ENCODE results near the gene YAF2.

YAF2 gene

DNA sequence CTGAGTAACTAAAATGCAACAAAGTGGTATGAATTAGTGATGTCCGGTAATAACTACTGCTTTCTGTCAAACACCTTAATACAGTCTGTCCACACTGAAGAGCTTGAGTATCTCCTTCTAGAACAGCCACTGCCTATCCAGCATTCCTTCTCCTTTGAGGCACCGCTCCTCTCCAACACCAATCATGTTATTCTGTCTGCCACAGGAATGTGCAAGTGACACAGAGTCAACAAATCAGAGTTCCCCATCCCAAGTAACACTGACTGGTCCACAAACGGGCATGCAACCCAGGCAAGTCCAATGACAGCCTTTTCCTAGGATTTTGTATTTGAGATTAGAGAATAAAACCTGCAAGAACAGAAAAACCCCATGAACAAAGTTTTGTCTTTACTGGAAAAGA, 97.1 kb downstream of the YAF2 start:
- H3K4me1 ChIP-seq (ENCODE audit: control insufficient read depth in 5 of 5, insufficient read depth in 5 of 5, low read length in 5 of 5): peaks cover 0 to 21% (median 19%) of the 10 kb centered on the region in 5 donors
- H3K36me3 ChIP-seq (ENCODE audit: control insufficient read depth in 5 of 5, insufficient read depth in 5 of 5, low read length in 5 of 5): no peaks in the 10 kb centered on the region
- no peak overlapping the region for H3K9ac ChIP-seq (ENCODE audit: low read length in 5 of 5)
- H3K9me3 ChIP-seq (ENCODE audit: control insufficient read depth in 5 of 5, low read length in 5 of 5): no peaks in the 10 kb centered on the region
- H3K27me3 ChIP-seq (ENCODE audit: control insufficient read depth in 5 of 5, insufficient read depth in 4 of 5, low read length in 5 of 5): no peaks in the 10 kb centered on the region
- no peak overlapping the region for H3K4me3 ChIP-seq (ENCODE audit: low read depth in 1 of 5, low read length in 5 of 5)
- H3K27ac ChIP-seq (ENCODE audit: low read depth, low read length): no peak overlapping the region

DNA sequence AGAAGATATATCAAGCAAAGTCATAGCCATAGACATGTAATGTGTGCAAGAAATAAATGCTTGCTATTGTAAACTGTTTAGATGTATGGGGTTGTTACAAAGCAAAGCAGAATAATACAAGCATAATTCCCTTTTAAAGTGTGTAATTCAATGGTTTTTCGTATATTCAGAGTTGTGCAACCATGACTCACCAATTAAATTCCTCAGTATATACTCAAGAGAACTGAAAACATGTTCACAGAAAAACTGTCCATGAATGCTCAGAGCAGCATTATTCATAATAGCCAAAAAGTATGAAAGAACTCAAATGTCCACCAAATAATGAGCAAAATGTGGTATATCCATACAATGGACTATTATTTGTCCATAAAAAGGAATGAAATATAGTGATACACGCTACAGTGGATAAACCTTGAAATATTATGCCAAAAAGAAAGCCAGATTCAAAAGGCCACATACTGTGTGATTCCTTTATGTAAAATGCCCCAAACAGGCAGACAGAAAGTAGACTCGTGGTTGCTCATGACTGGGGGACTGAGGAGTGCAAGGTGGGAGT, 102.7 kb downstream of the YAF2 start:
- no peak overlapping the region for H3K27ac ChIP-seq (ENCODE audit: low read depth, low read length)
- no peaks in the 10 kb centered on the region for H3K9me3 ChIP-seq (ENCODE audit: control insufficient read depth in 5 of 5, low read length in 5 of 5)
- peaks cover 0 to 9% (median 5%) of the 10 kb centered on the region in 5 donors for H3K4me1 ChIP-seq (ENCODE audit: control insufficient read depth in 5 of 5, insufficient read depth in 5 of 5, low read length in 5 of 5)
- H3K9ac ChIP-seq (ENCODE audit: low read length in 5 of 5): no peak overlapping the region
- no peaks in the 10 kb centered on the region for H3K27me3 ChIP-seq (ENCODE audit: control insufficient read depth in 5 of 5, insufficient read depth in 4 of 5, low read length in 5 of 5)
- H3K4me3 ChIP-seq (ENCODE audit: low read depth in 1 of 5, low read length in 5 of 5): no peak overlapping the region
- no peaks in the 10 kb centered on the region for H3K36me3 ChIP-seq (ENCODE audit: control insufficient read depth in 5 of 5, insufficient read depth in 5 of 5, low read length in 5 of 5)

GRCh38 chr12:42130672-42131402, 107.2 kb downstream of the YAF2 start:
- Histone ChIP-seq H3K9ac (ENCODE audit: low read length in 5 of 5) (peak overlapping the region in 1 of 5 donors; percentile 52), H3K36me3 (ENCODE audit: control insufficient read depth in 5 of 5, insufficient read depth in 5 of 5, low read length in 5 of 5) (no peaks in the 10 kb centered on the region), H3K27me3 (ENCODE audit: control insufficient read depth in 5 of 5, insufficient read depth in 4 of 5, low read length in 5 of 5) (no peaks in the 10 kb centered on the region), H3K4me3 (ENCODE audit: low read depth in 1 of 5, low read length in 5 of 5) (no peak overlapping the region), H3K27ac (ENCODE audit: low read depth, low read length) (no peak overlapping the region), H3K9me3 (ENCODE audit: control insufficient read depth in 5 of 5, low read length in 5 of 5) (no peaks in the 10 kb centered on the region), H3K4me1 (ENCODE audit: control insufficient read depth in 5 of 5, insufficient read depth in 5 of 5, low read length in 5 of 5) (peaks cover 0 to 11% (median 5%) of the 10 kb centered on the region in 5 donors)

GRCh38 chr12:42129595-42130204, 108.3 kb downstream of the YAF2 start:
- H3K9ac ChIP-seq (ENCODE audit: low read length in 5 of 5): no peak overlapping the region
- H3K4me3 ChIP-seq (ENCODE audit: low read depth in 1 of 5, low read length in 5 of 5): no peak overlapping the region
- peaks cover 0 to 12% (median 5%) of the 10 kb centered on the region in 5 donors for H3K4me1 ChIP-seq (ENCODE audit: control insufficient read depth in 5 of 5, insufficient read depth in 5 of 5, low read length in 5 of 5)
- H3K27ac ChIP-seq (ENCODE audit: low read depth, low read length): no peak overlapping the region
- no peaks in the 10 kb centered on the region for H3K36me3 ChIP-seq (ENCODE audit: control insufficient read depth in 5 of 5, insufficient read depth in 5 of 5, low read length in 5 of 5)
- H3K27me3 ChIP-seq (ENCODE audit: control insufficient read depth in 5 of 5, insufficient read depth in 4 of 5, low read length in 5 of 5): no peaks in the 10 kb centered on the region
- H3K9me3 ChIP-seq (ENCODE audit: control insufficient read depth in 5 of 5, low read length in 5 of 5): no peaks in the 10 kb centered on the region

GRCh38 chr12:42128888-42129287, 109.2 kb downstream of the YAF2 start:
- H3K27ac ChIP-seq (ENCODE audit: low read depth, low read length): no peak overlapping the region
- peaks cover 0 to 12% (median 5%) of the 10 kb centered on the region in 5 donors for H3K4me1 ChIP-seq (ENCODE audit: control insufficient read depth in 5 of 5, insufficient read depth in 5 of 5, low read length in 5 of 5)
- no peak overlapping the region for H3K9ac ChIP-seq (ENCODE audit: low read length in 5 of 5)
- no peaks in the 10 kb centered on the region for H3K36me3 ChIP-seq (ENCODE audit: control insufficient read depth in 5 of 5, insufficient read depth in 5 of 5, low read length in 5 of 5)
- H3K4me3 ChIP-seq (ENCODE audit: low read depth in 1 of 5, low read length in 5 of 5): no peak overlapping the region
- no peaks in the 10 kb centered on the region for H3K27me3 ChIP-seq (ENCODE audit: control insufficient read depth in 5 of 5, insufficient read depth in 4 of 5, low read length in 5 of 5)
- no peaks in the 10 kb centered on the region for H3K9me3 ChIP-seq (ENCODE audit: control insufficient read depth in 5 of 5, low read length in 5 of 5)

DNA sequence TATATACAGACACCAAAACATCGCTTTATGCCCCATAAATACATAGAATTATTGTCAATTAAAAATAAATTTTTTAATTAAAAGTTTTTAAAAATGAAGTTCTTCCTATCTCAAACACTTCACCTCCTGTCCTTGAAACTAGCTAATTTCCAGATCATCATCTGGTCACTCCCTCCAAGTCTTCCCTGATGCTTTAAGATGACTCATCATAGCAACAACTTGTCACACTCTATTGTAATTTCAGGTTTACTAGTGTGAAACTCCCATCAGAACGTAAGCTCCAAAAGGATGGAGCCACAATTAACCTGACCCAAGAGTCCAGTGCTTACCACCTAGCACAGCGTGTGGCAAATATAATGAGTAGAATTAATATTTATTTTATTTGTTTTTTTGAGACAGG, 109.7 kb downstream of the YAF2 start:
- H3K27me3 ChIP-seq (ENCODE audit: control insufficient read depth in 5 of 5, insufficient read depth in 4 of 5, low read length in 5 of 5): no peaks in the 10 kb centered on the region
- H3K9me3 ChIP-seq (ENCODE audit: control insufficient read depth in 5 of 5, low read length in 5 of 5): no peaks in the 10 kb centered on the region
- no peaks in the 10 kb centered on the region for H3K36me3 ChIP-seq (ENCODE audit: control insufficient read depth in 5 of 5, insufficient read depth in 5 of 5, low read length in 5 of 5)
- H3K27ac ChIP-seq (ENCODE audit: low read depth, low read length): no peak overlapping the region
- H3K9ac ChIP-seq (ENCODE audit: low read length in 5 of 5): no peak overlapping the region
- no peak overlapping the region for H3K4me3 ChIP-seq (ENCODE audit: low read depth in 1 of 5, low read length in 5 of 5)
- H3K4me1 ChIP-seq (ENCODE audit: control insufficient read depth in 5 of 5, insufficient read depth in 5 of 5, low read length in 5 of 5): peaks cover 0 to 12% (median 5%) of the 10 kb centered on the region in 5 donors

GRCh38 chr12:42126963-42127362, 111.1 kb downstream of the YAF2 start:
- Histone ChIP-seq H3K9me3 (ENCODE audit: control insufficient read depth in 5 of 5, low read length in 5 of 5) (no peaks in the 10 kb centered on the region), H3K27ac (ENCODE audit: low read depth, low read length) (no peak overlapping the region), H3K4me3 (ENCODE audit: low read depth in 1 of 5, low read length in 5 of 5) (no peak overlapping the region), H3K36me3 (ENCODE audit: control insufficient read depth in 5 of 5, insufficient read depth in 5 of 5, low read length in 5 of 5) (no peaks in the 10 kb centered on the region), H3K4me1 (ENCODE audit: control insufficient read depth in 5 of 5, insufficient read depth in 5 of 5, low read length in 5 of 5) (peaks cover 0 to 12% (median 5%) of the 10 kb centered on the region in 5 donors), H3K9ac (ENCODE audit: low read length in 5 of 5) (no peak overlapping the region), H3K27me3 (ENCODE audit: control insufficient read depth in 5 of 5, insufficient read depth in 4 of 5, low read length in 5 of 5) (no peaks in the 10 kb centered on the region)

GRCh38 chr12:42125388-42125767, 112.7 kb downstream of the YAF2 start:
- peaks cover 0 to 7% (median 0%) of the 10 kb centered on the region in 5 donors for H3K4me1 ChIP-seq (ENCODE audit: control insufficient read depth in 5 of 5, insufficient read depth in 5 of 5, low read length in 5 of 5)
- H3K27ac ChIP-seq (ENCODE audit: low read depth, low read length): no peak overlapping the region
- no peaks in the 10 kb centered on the region for H3K27me3 ChIP-seq (ENCODE audit: control insufficient read depth in 5 of 5, insufficient read depth in 4 of 5, low read length in 5 of 5)
- peak overlapping the region in 1 of 5 donors; percentile 20 for H3K9ac ChIP-seq (ENCODE audit: low read length in 5 of 5)
- no peaks in the 10 kb centered on the region for H3K9me3 ChIP-seq (ENCODE audit: control insufficient read depth in 5 of 5, low read length in 5 of 5)
- no peaks in the 10 kb centered on the region for H3K36me3 ChIP-seq (ENCODE audit: control insufficient read depth in 5 of 5, insufficient read depth in 5 of 5, low read length in 5 of 5)
- no peak overlapping the region for H3K4me3 ChIP-seq (ENCODE audit: low read depth in 1 of 5, low read length in 5 of 5)

DNA sequence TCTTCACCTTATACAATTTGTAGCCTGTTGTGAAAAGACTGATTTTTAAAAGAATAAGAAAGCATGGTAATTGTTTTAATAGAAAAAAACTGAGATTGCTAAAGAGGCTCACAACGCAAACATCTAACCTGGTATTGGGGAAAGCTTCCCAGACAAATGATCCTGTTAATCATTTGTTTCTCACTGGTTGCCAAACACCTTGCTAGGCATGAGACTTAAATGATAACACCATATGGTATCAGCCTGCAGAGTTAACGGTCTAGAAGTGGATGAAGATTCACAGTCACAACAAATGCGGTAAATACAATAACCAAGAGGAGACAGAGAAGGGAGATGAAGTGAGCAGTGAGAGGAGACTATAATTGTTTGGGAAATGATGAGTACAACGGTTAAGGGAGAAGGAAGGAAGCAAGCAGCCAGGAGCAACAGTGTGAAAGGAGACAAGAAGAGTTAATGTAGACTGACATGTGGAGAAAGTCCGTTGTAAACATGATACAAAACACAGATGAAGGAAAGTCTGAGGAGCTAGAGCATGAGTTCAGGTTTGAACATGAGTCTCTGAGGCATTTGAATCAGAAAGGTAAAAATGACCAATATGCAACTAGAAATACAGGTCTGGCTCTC, 113.2 kb downstream of the YAF2 start:
- Histone ChIP-seq H3K36me3 (ENCODE audit: control insufficient read depth in 5 of 5, insufficient read depth in 5 of 5, low read length in 5 of 5) (no peaks in the 10 kb centered on the region), H3K9me3 (ENCODE audit: control insufficient read depth in 5 of 5, low read length in 5 of 5) (no peaks in the 10 kb centered on the region), H3K4me1 (ENCODE audit: control insufficient read depth in 5 of 5, insufficient read depth in 5 of 5, low read length in 5 of 5) (peaks cover 0 to 7% (median 0%) of the 10 kb centered on the region in 5 donors), H3K27ac (ENCODE audit: low read depth, low read length) (no peak overlapping the region), H3K4me3 (ENCODE audit: low read depth in 1 of 5, low read length in 5 of 5) (no peak overlapping the region), H3K9ac (ENCODE audit: low read length in 5 of 5) (peak overlapping the region in 1 of 5 donors; percentile 40), H3K27me3 (ENCODE audit: control insufficient read depth in 5 of 5, insufficient read depth in 4 of 5, low read length in 5 of 5) (no peaks in the 10 kb centered on the region)

DNA sequence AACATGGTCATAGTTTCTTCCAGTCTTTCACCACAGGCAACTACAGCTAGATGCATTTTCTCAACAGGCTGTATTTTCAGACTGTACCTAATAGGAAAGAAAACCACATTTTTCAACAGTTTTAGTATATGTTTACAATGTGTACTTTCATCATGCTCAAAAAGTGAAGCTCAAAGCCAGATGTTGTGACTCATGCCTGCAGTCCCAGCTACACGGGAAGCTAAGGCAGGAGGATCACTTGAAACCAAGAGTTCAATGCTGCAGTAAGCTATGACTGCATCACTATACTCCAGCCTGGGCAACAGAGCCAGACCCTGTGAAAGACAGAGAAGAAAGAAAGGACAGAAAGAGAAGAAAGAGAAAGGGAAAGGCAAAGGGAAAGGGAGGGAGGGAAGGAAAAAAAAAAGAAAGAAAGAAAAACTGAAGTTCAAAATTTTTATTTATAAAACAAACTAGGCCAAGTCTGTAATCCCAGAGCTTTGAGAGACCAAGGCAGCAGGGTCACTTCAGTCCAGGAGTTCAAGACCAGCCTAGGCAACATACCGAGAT, 118.9 kb downstream of the YAF2 start:
- no peaks in the 10 kb centered on the region for H3K4me1 ChIP-seq (ENCODE audit: control insufficient read depth in 5 of 5, insufficient read depth in 5 of 5, low read length in 5 of 5)
- no peak overlapping the region for H3K4me3 ChIP-seq (ENCODE audit: low read depth in 1 of 5, low read length in 5 of 5)
- H3K27ac ChIP-seq (ENCODE audit: low read depth, low read length): no peak overlapping the region
- H3K36me3 ChIP-seq (ENCODE audit: control insufficient read depth in 5 of 5, insufficient read depth in 5 of 5, low read length in 5 of 5): peaks cover 0 to 13% (median 12%) of the 10 kb centered on the region in 5 donors
- no peak overlapping the region for H3K9ac ChIP-seq (ENCODE audit: low read length in 5 of 5)
- H3K27me3 ChIP-seq (ENCODE audit: control insufficient read depth in 5 of 5, insufficient read depth in 4 of 5, low read length in 5 of 5): no peaks in the 10 kb centered on the region
- H3K9me3 ChIP-seq (ENCODE audit: control insufficient read depth in 5 of 5, low read length in 5 of 5): no peaks in the 10 kb centered on the region
